Endothelial cell of umbilical vein (primary cell): ENCODE data around the gene MIA2. TPM values are rescaled to one million over a fixed set of nuclear protein-coding genes. Genes with fewer than 3 reads are reported as not detected.

Source experiments
- BruUV-seq: library from RNA; stranded (reverse); fragments of 400-500 nt; replicated peaks from 2 replicates; lab custom pipeline; 2021; lab: Mats Ljungman, UMichigan
- CTCF ChIA-PET: fragments of 300-600, 350-600 bp; sonication (Branson Sonifier 250); formaldehyde crosslinking; loops from one replicate; lab custom pipeline; 2021; ENCODE audit warnings: antibody characterized with exemption, inconsistent platforms; lab: Charles Lee
- POLR2A ChIA-PET: fragments of 300-600, 350-600 bp; sonication (Branson Sonifier 250); formaldehyde crosslinking; loops from one replicate; lab custom pipeline; 2021; ENCODE audit warnings: antibody characterized with exemption, inconsistent platforms; lab: Charles Lee
- DNase-seq: peaks from one replicate; pipeline ENCODE4 v3.0.0-alpha.2; 2011; ENCODE audit warnings: low read depth, low spot score
- FAIRE-seq: peaks from 2 replicates; lab custom pipeline; 2011; peaks lifted over from hg19 to GRCh38; lab: Jason Lieb, UNC
- H2AFZ ChIP-seq: 2 replicates; pipeline ENCODE4 v1.6.0; 2012; ENCODE audit warnings: low read depth, low read length, control low read depth, inconsistent platforms
- H3K27ac ChIP-seq: 2 replicates; pipeline ENCODE4 v1.5.1; 2011; ENCODE audit warnings: low read depth, mild to moderate bottlenecking, control low read depth, low read length, moderate library complexity; ENCODE audit not compliant: insufficient read depth
- H3K27me3 ChIP-seq, 2 experiments: 2 replicates each; pipeline versions ENCODE4 v1.6.0 to v1.6.1; 2011; ENCODE audit warnings: low read length in 2 of 2, mixed read lengths in 1 of 2; ENCODE audit not compliant: control insufficient read depth in 2 of 2, insufficient read depth in 2 of 2
- H3K36me3 ChIP-seq, 2 experiments: 2 replicates in 1 of 2; 3 replicates in 1 of 2; pipeline ENCODE4 v1.5.1; 2011; ENCODE audit warnings: low read length in 2 of 2, mild to moderate bottlenecking in 1 of 2, moderate library complexity in 1 of 2; ENCODE audit not compliant: control insufficient read depth in 2 of 2, insufficient read depth in 2 of 2; ENCODE audit errors: extremely low read depth in 1 of 2
- H3K4me1 ChIP-seq: 3 replicates; pipeline ENCODE4 v1.5.1; 2011; ENCODE audit warnings: mild to moderate bottlenecking, low read length; ENCODE audit not compliant: control insufficient read depth, insufficient read depth; ENCODE audit errors: extremely low read depth
- H3K4me2 ChIP-seq: 2 replicates; pipeline ENCODE4 v1.6.1; 2011; ENCODE audit warnings: low read length, control low read depth, mixed read lengths; ENCODE audit not compliant: insufficient read depth
- H3K4me3 ChIP-seq, 3 experiments: fragments of 200-600 bp in 1 of 3; sonication (generic), shearing (Covaris generic) in 1 of 3; replicated peaks in 1 of 3; 2 replicates each; pipeline ENCODE4 v1.5.1; 2011 to 2016; ENCODE audit warnings: control low read depth in 3 of 3, low read length in 3 of 3, mild to moderate bottlenecking in 2 of 3, inconsistent platforms in 1 of 3, low read depth in 1 of 3, moderate library complexity in 1 of 3; ENCODE audit not compliant: insufficient read depth in 1 of 3
- H3K79me2 ChIP-seq: 2 replicates; pipeline ENCODE4 v1.6.0; 2012; ENCODE audit warnings: low read length, inconsistent platforms; ENCODE audit not compliant: control insufficient read depth, insufficient read depth
- H3K9ac ChIP-seq: replicated peaks from 2 replicates; pipeline ENCODE3; 2011; ENCODE audit warnings: low read length, control low read depth; ENCODE audit not compliant: insufficient read depth; ENCODE audit errors: extremely low read depth
- H3K9me1 ChIP-seq: replicated peaks from 3 replicates; pipeline ENCODE4 v1.6.0; 2011; ENCODE audit warnings: mild to moderate bottlenecking, low read length; ENCODE audit not compliant: control insufficient read depth, insufficient read depth; ENCODE audit errors: extremely low read depth
- H3K9me3 ChIP-seq: replicated peaks from 2 replicates; pipeline ENCODE4 v1.5.1; 2012; ENCODE audit warnings: low read length, inconsistent platforms; ENCODE audit not compliant: control insufficient read depth, insufficient read depth
- H4K20me1 ChIP-seq: replicated peaks from 2 replicates; pipeline ENCODE3; 2011; ENCODE audit warnings: mild to moderate bottlenecking, low read length; ENCODE audit not compliant: control insufficient read depth, insufficient read depth; ENCODE audit errors: extremely low read depth
- CTCF ChIP-seq, 2 donors: IDR thresholded peaks; 1 replicate in 1 of 2; 2 replicates in 1 of 2; pipeline ENCODE4 v1.5.1; 2011; ENCODE audit warnings: low read length in 2 of 2, mild to moderate bottlenecking in 2 of 2, moderate library complexity in 2 of 2, control low read depth in 1 of 2, inconsistent platforms in 1 of 2, low read depth in 1 of 2; ENCODE audit not compliant: insufficient read depth in 1 of 2; ENCODE audit errors: extremely low read depth in 1 of 2
- EZH2 ChIP-seq: IDR thresholded peaks from 2 replicates; pipeline ENCODE4 v1.6.1; 2012; ENCODE audit warnings: borderline replicate concordance, low read depth, mild to moderate bottlenecking, moderate library complexity, low read length, inconsistent platforms; ENCODE audit not compliant: severe bottlenecking
- FOS ChIP-seq: IDR thresholded peaks from 2 replicates; pipeline ENCODE4 v1.6.1; 2011; ENCODE audit warnings: mild to moderate bottlenecking, low read length, moderate library complexity, borderline replicate concordance; ENCODE audit not compliant: insufficient read depth
- GATA2 ChIP-seq: IDR thresholded peaks from 2 replicates; pipeline ENCODE4 v1.7.0; 2011; ENCODE audit warnings: low read depth, mild to moderate bottlenecking, moderate library complexity, mixed read lengths, low read length; ENCODE audit not compliant: insufficient read length, insufficient read depth
- JUN ChIP-seq: IDR thresholded peaks from 2 replicates; pipeline ENCODE4 v1.6.1; 2011; ENCODE audit warnings: borderline replicate concordance, low read depth; ENCODE audit not compliant: insufficient read length, insufficient read depth
- MYC ChIP-seq: IDR thresholded peaks from one replicate; pipeline ENCODE4 v1.6.1; 2011; ENCODE audit warnings: mild to moderate bottlenecking, low read depth, low read length
- POLR2A ChIP-seq: IDR thresholded peaks from 2 replicates; pipeline ENCODE4 v1.6.1; 2012; ENCODE audit warnings: low read depth, mild to moderate bottlenecking, control low read depth, low read length
- POLR2AphosphoS5 ChIP-seq: IDR thresholded peaks from 2 replicates; pipeline ENCODE4 v1.6.1; 2012; ENCODE audit warnings: low read depth, mild to moderate bottlenecking, control low read depth, low read length, moderate library complexity; ENCODE audit not compliant: insufficient read depth
- dilution Hi-C: fragments of 300-500 bp; cut with MboI; formaldehyde crosslinking; loops from one replicate; pipeline ENCODE4 v1.15.0; 2019; ENCODE audit warnings: low sequenced_read_pairs; ENCODE audit not compliant: extremely low pct_ligation_motif_present
- intact Hi-C: fragments of 100-400 bp; cut with micrococcal nuclease; formaldehyde crosslinking; loops from one replicate; pipeline ENCODE4 v1.10.0; 2022
- polyA plus RNA-seq, 4 experiments: library from polyadenylated mRNA; depleted of rRNA in 3 of 4; stranded (reverse) in 3 of 4; unstranded in 1 of 4; fragments of >200 nt; gene quantifications; 2 replicates each; pipeline versions ENCODE4 v1.2.1 to v1.2.3, GENCODE V29; 2011 to 2012; ENCODE audit warnings: missing spikeins in 1 of 4
- total RNA-seq: library from RNA; stranded (reverse); gene quantifications from 2 replicates; pipeline ENCODE4 v1.2.3, GENCODE V29; 2021
- TF ChIP-seq, protein P1 (sequence below): IDR thresholded peaks from 2 replicates; pipeline ENCODE4 v1.6.1; 2011; ENCODE audit not compliant: insufficient read depth, insufficient read length

MIA2 gene
- total and polyA plus RNA-seq, 2 donors (not counting 3 experiments of a cell fraction or from before 2014, with no cell fraction given) = 9.4 to 14.9 TPM

DNA sequence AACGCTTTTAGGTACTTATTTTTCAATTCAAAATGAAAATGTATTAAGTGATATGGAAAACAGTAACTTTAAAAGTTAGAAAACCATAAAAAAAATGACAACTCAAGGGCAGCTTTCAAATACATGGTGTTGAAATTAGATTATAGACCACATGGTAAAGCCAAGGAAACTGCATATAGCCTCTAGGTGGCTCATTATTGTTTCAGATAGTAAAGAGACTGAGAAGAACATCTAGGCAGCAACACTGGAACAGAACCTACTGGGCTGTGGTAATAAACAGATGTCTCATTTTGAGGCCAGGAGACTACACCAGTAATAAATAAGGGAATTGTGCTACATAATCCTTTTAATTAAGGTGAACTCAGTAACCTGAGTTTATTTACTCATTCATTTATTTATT, 185.6 kb downstream of the MIA2 start:
- H3K27me3 ChIP-seq = no peaks in the 10 kb centered on the region
- H3K79me2 ChIP-seq = peaks cover 9% of the 10 kb centered on the region
- no peaks in the 10 kb centered on the region for H3K9me1 ChIP-seq
- no peak overlapping the region for H3K27ac ChIP-seq
- H3K36me3 ChIP-seq = no peaks in the 10 kb centered on the region
- CTCF ChIA-PET = interaction anchor here (1.0 kb wide), 1 partner anchor 12 kb away, joined by 3 read pairs; no protein-coding TSS in a partner anchor
- H3K9me3 ChIP-seq = no peaks in the 10 kb centered on the region
- H3K4me1 ChIP-seq = no peaks in the 10 kb centered on the region
- dilution Hi-C loops (no loop called here), intact Hi-C loops (no loop called here)
- H3K4me3 ChIP-seq = no peak overlapping the region
- no peaks in the 10 kb centered on the region for H4K20me1 ChIP-seq
- TF ChIP-seq MYC (no peak), EZH2 (no peak), CTCF (IDR thresholded peaks at IDR 0.05; ENCODE audit: extremely low read depth in 1 of 2, insufficient read depth in 1 of 2, low read depth in 1 of 2, low read length in 2 of 2) (no peak), POLR2A (no peak), GATA2 (no peak), FOS (no peak), JUN (no peak), POLR2AphosphoS5 (no peak)
- TF ChIP-seq, protein P1, sequence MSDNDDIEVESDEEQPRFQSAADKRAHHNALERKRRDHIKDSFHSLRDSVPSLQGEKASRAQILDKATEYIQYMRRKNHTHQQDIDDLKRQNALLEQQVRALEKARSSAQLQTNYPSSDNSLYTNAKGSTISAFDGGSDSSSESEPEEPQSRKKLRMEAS = no peak
- DNase-seq (no peak), FAIRE-seq (no peak)
- BruUV-seq = no TSS peak
- H3K9ac ChIP-seq = no peak overlapping the region
- no peak overlapping the region for H2AFZ ChIP-seq
- H3K4me2 ChIP-seq = no peak overlapping the region
- POLR2A ChIA-PET = no interaction called here
